Measurements from ENCODE around the gene TTC28. TPM values are rescaled to one million over a fixed set of nuclear protein-coding genes. Genes with fewer than 3 reads are reported as not detected.

Gene TTC28
- total and polyA plus RNA-seq, 7 donors, result 0.23 to 102 (median 46.1) TPM

DNA sequence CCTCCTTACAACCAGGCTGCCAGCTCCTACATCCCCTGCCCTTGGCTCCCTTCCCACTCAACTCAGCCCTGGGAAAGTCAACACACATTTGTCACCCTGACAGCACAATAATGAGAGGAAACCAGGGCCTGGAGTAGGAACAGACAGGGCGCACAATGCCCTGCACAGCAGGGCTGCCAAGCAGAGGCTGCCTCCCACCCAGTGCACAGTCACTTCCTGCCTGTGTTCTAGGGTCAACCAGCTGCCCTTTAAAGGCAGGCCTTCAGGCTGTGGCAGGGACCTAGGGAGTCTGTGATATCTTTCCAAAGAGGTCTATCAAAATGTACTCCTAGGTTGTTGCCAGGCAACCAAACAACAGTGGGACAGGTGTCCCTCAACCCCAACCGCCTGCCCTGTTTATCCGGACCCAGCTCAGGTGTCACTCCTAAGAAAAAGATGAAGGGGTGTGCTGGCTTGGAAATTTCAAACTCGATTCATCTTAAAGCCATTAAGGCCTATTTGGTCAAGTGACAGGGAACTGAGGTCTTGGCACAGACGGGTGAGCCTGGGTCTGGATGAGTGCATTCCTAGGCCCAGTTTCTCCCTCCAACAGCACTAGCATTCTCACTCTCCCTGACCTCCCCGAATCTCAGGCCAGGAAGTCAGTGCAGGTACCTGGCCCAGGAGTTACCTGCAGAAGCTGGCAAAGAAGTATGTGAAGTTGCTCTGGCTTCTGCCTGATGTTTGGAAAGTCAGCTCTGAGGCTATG, 650.3 kb downstream of the TTC28 start:
- intact Hi-C loops (cut with DNase I), result loop anchor here (10.0 kb wide), 1 partner anchor 1005 kb away; no protein-coding TSS in a partner anchor
- no peaks in the 10 kb centered on the region for H3K27me3 ChIP-seq
- no peak overlapping the region for H3K4me3 ChIP-seq
- H3K36me3 ChIP-seq, result peaks cover 0 to 3% (median 0%) of the 10 kb centered on the region in 4 donors
- WGBS, 2 donors, result 18 to 60% methylated on average over 6 of the region's 6 CpGs
- TF ChIP-seq POLR2AphosphoS5 (IDR thresholded peaks at IDR 0.05), result peak in 3 of 4 donors; percentile 15 to 44 (median 34)
- TF ChIP-seq EP300 (IDR thresholded peaks at IDR 0.05), result no peak
- TF ChIP-seq POLR2A (IDR thresholded peaks at IDR 0.05), result no peak
- TF ChIP-seq, protein P1, sequence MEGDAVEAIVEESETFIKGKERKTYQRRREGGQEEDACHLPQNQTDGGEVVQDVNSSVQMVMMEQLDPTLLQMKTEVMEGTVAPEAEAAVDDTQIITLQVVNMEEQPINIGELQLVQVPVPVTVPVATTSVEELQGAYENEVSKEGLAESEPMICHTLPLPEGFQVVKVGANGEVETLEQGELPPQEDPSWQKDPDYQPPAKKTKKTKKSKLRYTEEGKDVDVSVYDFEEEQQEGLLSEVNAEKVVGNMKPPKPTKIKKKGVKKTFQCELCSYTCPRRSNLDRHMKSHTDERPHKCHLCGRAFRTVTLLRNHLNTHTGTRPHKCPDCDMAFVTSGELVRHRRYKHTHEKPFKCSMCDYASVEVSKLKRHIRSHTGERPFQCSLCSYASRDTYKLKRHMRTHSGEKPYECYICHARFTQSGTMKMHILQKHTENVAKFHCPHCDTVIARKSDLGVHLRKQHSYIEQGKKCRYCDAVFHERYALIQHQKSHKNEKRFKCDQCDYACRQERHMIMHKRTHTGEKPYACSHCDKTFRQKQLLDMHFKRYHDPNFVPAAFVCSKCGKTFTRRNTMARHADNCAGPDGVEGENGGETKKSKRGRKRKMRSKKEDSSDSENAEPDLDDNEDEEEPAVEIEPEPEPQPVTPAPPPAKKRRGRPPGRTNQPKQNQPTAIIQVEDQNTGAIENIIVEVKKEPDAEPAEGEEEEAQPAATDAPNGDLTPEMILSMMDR (IDR thresholded peaks at IDR 0.05), result no peak
- no peaks in the 10 kb centered on the region for H3K9me3 ChIP-seq
- no peak for DNase-seq
- H3K27ac ChIP-seq, result peak overlapping the region in 3 of 4 donors; percentile 48 to 63 (median 59)
- peaks cover 0 to 52% (median 35%) of the 10 kb centered on the region in 4 donors for H3K4me1 ChIP-seq

DNA sequence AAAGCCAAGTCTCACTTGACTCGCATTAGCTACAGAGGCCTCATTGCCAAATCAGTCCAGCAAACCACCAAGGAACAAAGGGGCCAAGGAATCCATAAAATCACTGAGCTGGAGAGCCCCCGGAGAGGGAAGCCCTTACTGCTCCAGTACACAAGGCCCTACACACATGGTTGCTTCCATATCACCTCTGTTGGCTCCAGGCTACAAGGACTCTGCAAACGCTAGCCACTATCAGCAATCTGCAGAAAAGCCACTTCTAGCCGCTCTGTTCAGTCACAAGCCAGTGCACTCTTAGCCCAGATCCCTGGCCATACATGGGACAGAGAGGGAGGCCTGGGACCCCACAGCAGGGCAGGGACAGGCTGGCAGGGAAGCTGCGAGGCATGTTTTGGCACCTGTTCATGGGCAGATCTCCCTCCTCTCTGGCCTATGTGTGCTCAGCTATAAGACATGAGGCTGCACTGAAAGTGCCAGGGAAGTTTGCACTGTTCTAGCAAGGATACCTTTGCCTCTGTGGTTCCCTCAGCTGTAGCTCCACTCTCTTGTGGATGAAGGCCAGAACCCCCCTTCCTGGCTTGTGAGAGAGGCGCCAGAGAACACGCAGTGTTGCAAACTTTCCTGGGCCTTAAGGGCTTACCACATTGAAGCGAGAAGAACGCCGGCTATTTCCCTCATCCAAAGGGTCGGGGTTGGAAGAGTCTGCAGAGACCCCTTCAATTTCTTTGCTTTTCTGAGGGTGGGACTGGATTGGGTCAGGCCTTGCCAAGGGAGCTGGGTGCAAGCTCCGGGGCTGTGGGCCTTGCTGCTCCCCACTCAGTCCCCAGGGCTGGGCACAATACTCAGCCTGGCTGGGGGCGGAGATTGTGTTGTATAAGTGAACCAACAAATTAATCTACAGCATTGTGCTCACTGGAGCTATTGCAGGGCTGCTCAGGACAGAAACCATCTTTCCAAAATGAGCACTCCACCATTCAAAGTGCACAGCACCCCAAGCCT, 651.9 kb downstream of the TTC28 start:
- no peaks in the 10 kb centered on the region for H3K9me3 ChIP-seq
- peaks cover 0 to 44% (median 29%) of the 10 kb centered on the region in 4 donors for H3K4me1 ChIP-seq
- peaks cover 0 to 3% (median 0%) of the 10 kb centered on the region in 4 donors for H3K36me3 ChIP-seq
- no peak overlapping the region for H3K4me3 ChIP-seq
- H3K27ac ChIP-seq, result peak overlapping the region in 3 of 4 donors; percentile 35 to 63 (median 48)
- intact Hi-C loops (cut with DNase I), result loop anchor here (10.0 kb wide), 1 partner anchor 1007 kb away; no protein-coding TSS in a partner anchor
- no peaks in the 10 kb centered on the region for H3K27me3 ChIP-seq
- TF ChIP-seq EP300 (IDR thresholded peaks at IDR 0.05) (no peak), POLR2AphosphoS5 (IDR thresholded peaks at IDR 0.05) (peak in 1 of 4 donors; percentile 37), POLR2A (IDR thresholded peaks at IDR 0.05) (no peak)
- TF ChIP-seq, protein P1 (IDR thresholded peaks at IDR 0.05), result no peak
- WGBS, 2 donors, result 86 to 89% methylated on average over 13 of the region's 13 CpGs
- DNase-seq, result peak; percentile 86

DNA sequence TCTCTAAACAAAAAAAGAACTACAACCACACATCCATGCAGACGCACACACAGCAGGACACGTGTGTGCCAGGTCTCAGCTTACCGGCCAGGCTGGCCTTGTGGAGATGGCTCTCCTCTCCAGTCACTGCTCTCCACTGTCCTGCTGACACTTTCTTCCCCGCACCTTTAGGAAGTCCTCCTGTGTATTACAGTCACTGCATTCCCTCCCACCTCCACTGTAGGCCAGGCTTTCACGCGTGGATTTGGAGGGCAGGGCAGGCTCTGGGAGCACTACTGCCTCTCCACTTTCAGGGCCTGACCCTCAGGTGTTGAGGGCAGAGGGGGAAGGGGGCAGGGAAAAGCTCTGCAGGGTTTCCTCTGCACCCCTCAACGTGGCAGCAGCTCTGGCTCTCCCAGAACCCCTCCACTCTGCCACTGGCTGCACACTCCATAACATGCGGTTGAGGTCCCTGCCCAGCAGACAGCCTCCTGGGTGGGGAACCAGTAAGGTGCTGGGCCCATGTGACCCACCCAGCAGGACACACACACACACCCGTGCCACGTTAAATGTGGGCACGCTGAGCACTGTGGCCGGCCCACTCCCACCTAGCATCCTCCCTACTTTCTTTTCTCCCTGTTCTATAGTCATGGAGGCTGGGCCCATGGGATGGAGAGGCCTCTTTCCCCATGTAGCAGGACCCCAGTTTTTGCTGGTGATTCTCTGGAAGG, 653.6 kb downstream of the TTC28 start:
- Histone ChIP-seq H3K9me3 (no peaks in the 10 kb centered on the region), H3K27ac (no peak overlapping the region), H3K4me1 (peaks cover 0 to 47% (median 33%) of the 10 kb centered on the region in 4 donors), H3K36me3 (peaks cover 0 to 3% (median 0%) of the 10 kb centered on the region in 4 donors), H3K4me3 (no peak overlapping the region), H3K27me3 (no peaks in the 10 kb centered on the region)
- 92% methylated on average over 12 of the region's 12 CpGs for WGBS, 2 donors
- intact Hi-C loops (cut with DNase I), result loop anchor here (10.0 kb wide), 1 partner anchor 1009 kb away; no protein-coding TSS in a partner anchor
- no peak for DNase-seq
- TF ChIP-seq EP300 (IDR thresholded peaks at IDR 0.05), result no peak
- no peak for TF ChIP-seq POLR2AphosphoS5 (IDR thresholded peaks at IDR 0.05)
- TF ChIP-seq, protein P1 (IDR thresholded peaks at IDR 0.05), result no peak
- no peak for TF ChIP-seq POLR2A (IDR thresholded peaks at IDR 0.05)

DNA sequence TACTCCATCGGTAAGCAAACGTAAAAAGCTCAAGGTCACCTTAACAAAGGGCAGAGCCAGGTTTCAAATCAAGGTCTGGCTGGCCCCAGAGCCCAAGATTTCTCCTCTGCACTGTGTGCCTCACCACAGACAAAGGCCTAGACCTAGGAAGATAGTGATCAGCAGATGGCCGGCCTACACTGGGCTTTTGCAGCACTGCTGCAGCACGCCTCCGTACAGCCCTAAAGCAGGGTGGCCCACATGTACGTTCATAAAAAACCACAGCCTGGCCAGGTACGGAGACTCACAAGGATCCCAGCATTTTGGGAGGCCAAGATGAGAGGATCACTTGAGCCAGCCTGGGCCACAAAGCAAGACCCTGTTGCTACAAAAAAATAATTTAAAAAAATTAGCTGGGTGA, 654.3 kb downstream of the TTC28 start:
- no peak for TF ChIP-seq EP300 (IDR thresholded peaks at IDR 0.05)
- TF ChIP-seq, protein P1 (IDR thresholded peaks at IDR 0.05), result no peak
- TF ChIP-seq POLR2AphosphoS5 (IDR thresholded peaks at IDR 0.05), result no peak
- TF ChIP-seq POLR2A (IDR thresholded peaks at IDR 0.05), result no peak
- no peak overlapping the region for H3K4me3 ChIP-seq
- intact Hi-C loops (cut with DNase I), result loop anchor here (10.0 kb wide), 1 partner anchor 1009 kb away; no protein-coding TSS in a partner anchor
- DNase-seq, result peak; percentile 41
- H3K4me1 ChIP-seq, result peaks cover 0 to 47% (median 40%) of the 10 kb centered on the region in 4 donors
- peaks cover 0 to 3% (median 0%) of the 10 kb centered on the region in 4 donors for H3K36me3 ChIP-seq
- H3K9me3 ChIP-seq, result no peaks in the 10 kb centered on the region
- H3K27ac ChIP-seq, result no peak overlapping the region
- WGBS, 2 donors, result 86 to 87% methylated on average over 7 of the region's 7 CpGs
- no peaks in the 10 kb centered on the region for H3K27me3 ChIP-seq

Measured in sigmoid colon (tissue), 7 donors.